Upper lobe of left lung (tissue), 6 donors: ENCODE data around the gene CDH12. TPM values are rescaled to one million over a fixed set of nuclear protein-coding genes. Genes with fewer than 3 reads are reported as not detected.
A peak's percentile ranks its signal among the peaks of the same experiment; 100 is the strongest.
"Not testable (repeated sequence)": the region's sequence is repeated elsewhere in the genome, so short reads cannot be mapped to it uniquely, and the experiment has no call there.

ENCODE experiments used
- ATAC-seq, 2 donors: fragments of 200-7000 bp; cut with Tn5 transposase; one replicate each; pipeline ENCODE4 v1.9.1; 2022; ENCODE audit warnings: mild to moderate bottlenecking in 2 of 2, moderate library complexity in 2 of 2; ENCODE audit not compliant: low FRiP score in 2 of 2
- DNase-seq, 2 donors: peaks; one replicate each; pipeline ENCODE4 v3.0.0-alpha.2; 2019 to 2020
- H3K27ac ChIP-seq, 4 donors: fragments of 200-600 bp; sonication (generic); one replicate each; pipeline ENCODE4 v1.5.1; 2016 to 2019
- H3K27me3 ChIP-seq, 4 donors: fragments of 200-600 bp; sonication (generic); one replicate each; pipeline ENCODE4 v1.5.1; 2017 to 2019
- H3K36me3 ChIP-seq, 4 donors: fragments of 200-600 bp; sonication (generic); one replicate each; pipeline ENCODE4 v1.5.1; 2016 to 2019
- H3K4me1 ChIP-seq, 4 donors: fragments of 200-600 bp; sonication (generic); one replicate each; pipeline ENCODE4 v1.5.1; 2018 to 2019
- H3K4me3 ChIP-seq, 4 donors: fragments of 200-600 bp; sonication (generic); one replicate each; pipeline ENCODE4 v1.5.1; 2017 to 2019; ENCODE audit warnings: mild to moderate bottlenecking in 2 of 4, moderate library complexity in 1 of 4
- H3K9me3 ChIP-seq, 4 donors: fragments of 200-600 bp; sonication (generic); one replicate each; pipeline ENCODE4 v1.5.1; 2018 to 2019
- CTCF ChIP-seq, 6 experiments: fragments of 450-650 bp in 4 of 6; fragments of 200-600 bp in 2 of 6; sonication (generic) in 2 of 6; IDR thresholded peaks; one replicate each; pipeline ENCODE4 v1.5.1; 2016 to 2019; ENCODE audit warnings: antibody characterized with exemption in 6 of 6
- EP300 ChIP-seq, 4 donors: sonication (generic); formaldehyde crosslinking; IDR thresholded peaks; one replicate each; pipeline ENCODE4 v1.5.1; 2017; ENCODE audit warnings: antibody characterized with exemption in 4 of 4, control low read depth in 2 of 4
- POLR2A ChIP-seq, 4 donors: fragments of 450-650 bp; IDR thresholded peaks; one replicate each; pipeline ENCODE4 v1.5.1; 2016 to 2017; ENCODE audit warnings: antibody characterized with exemption in 4 of 4, mild to moderate bottlenecking in 2 of 4
- POLR2AphosphoS5 ChIP-seq, 2 donors: sonication (generic); formaldehyde crosslinking; IDR thresholded peaks; one replicate each; pipeline ENCODE4 v1.5.1; 2017; ENCODE audit warnings: antibody characterized with exemption in 2 of 2
- WGBS, 2 donors: methylation state at CpG; one replicate each; pipeline ENCODE4 v1.1.5; 2017 to 2018; 5-methylcytosine and 5-hydroxymethylcytosine counted together
- total RNA-seq, 6 donors: library from RNA; depleted of rRNA in 4 of 6; stranded (reverse); fragments of >200 nt in 4 of 6; gene quantifications; one replicate each; pipeline versions ENCODE4 v1.1.0 to v1.2.1, GENCODE V29; 2016 to 2021
- donor health status: DM: no; HTN: no; CAD: no; lungs with moderate emphysema.
- donor health status: DM: no; HTN: yes; CAD: no; lungs with severe emphysema.

Gene CDH12
- total RNA-seq, 6 donors from 2014 or later: 0.10 to 0.49 TPM; not detected in 4

DNA sequence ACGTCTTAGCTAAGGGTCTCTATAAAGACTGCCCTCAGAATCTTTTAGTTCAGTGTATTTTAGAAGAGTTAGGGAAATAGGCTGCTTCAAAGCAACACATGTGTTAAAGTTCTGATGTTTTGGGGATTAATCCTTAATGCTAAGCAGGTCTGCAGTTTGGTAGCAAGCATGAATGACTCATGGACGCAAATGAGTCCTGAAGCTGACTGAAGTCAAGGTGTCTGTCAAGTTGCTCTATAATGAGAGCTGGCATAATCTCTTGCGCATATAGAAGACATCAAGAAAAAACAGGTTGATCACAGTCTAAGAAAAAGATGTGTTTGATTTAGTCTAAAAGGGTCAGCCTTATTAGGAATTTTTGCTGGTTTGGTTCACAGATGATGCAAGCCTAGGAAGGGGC, 630.1 kb downstream of the CDH12 start:
- WGBS, 2 donors: 82 to 83% methylated on average over 3 of the region's 3 CpGs
- no peak overlapping the region for H3K27ac ChIP-seq
- no peaks in the 10 kb centered on the region for H3K36me3 ChIP-seq
- H3K27me3 ChIP-seq: no peaks in the 10 kb centered on the region
- no peaks in the 10 kb centered on the region for H3K9me3 ChIP-seq
- TF ChIP-seq CTCF (IDR thresholded peaks at IDR 0.05) (no peak), EP300 (IDR thresholded peaks at IDR 0.05) (no peak), POLR2AphosphoS5 (IDR thresholded peaks at IDR 0.05) (no peak), POLR2A (IDR thresholded peaks at IDR 0.05) (no peak)
- ATAC-seq (no peak), DNase-seq (no peak)
- H3K4me3 ChIP-seq: no peak overlapping the region
- H3K4me1 ChIP-seq: no peaks in the 10 kb centered on the region

DNA sequence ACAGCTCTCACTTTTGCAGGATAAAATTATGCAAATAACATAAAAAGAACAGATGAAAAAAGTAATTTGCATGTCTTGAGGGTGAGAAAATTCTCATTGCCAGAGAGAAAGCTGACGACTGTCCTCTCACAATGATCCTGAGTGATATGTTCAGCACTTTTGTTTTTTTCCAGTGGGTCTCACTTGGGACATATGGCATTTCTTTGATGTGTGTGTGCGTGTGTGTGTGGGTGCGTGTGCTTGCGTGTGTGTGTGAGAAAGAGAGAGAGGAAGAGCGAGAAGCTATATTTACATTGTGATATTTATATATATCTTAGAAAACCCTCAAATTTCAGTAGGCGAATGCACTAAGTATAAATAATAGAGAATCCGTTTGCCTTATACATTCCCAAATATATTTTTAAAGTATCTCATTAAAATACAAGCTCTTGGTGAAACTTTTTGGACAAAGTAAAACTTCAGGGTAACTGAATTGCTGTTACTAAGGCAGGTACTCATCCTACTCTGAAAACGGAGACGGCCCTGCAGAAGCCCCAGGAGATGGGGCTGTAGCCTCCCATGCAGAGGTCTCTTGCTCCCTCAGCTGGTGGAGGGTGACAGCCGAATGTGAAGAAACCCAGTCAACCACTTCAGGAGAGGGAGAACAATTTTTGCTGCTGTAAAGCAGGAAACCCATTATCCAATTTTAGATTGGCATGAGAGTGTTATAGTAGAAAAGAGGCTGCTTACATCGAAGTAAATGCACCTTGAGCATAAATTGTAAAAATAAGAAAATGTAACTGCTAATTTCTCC, 639.2 kb downstream of the CDH12 start:
- DNase-seq, H3K27me3 ChIP-seq, H3K4me1 ChIP-seq, H3K27ac ChIP-seq, H3K9me3 ChIP-seq, H3K36me3 ChIP-seq, H3K4me3 ChIP-seq: not testable (repeated sequence)
- WGBS, 2 donors: 47 to 53% methylated on average over 8 to 9 of the region's 11 CpGs
- ATAC-seq: peak in 1 of 2 donors; percentile 55

GRCh38 chr5:22212254-22212991, 640.7 kb downstream of the CDH12 start:
- not testable (repeated sequence) for DNase-seq, H3K36me3 ChIP-seq, H3K27ac ChIP-seq, H3K4me1 ChIP-seq, H3K27me3 ChIP-seq, H3K4me3 ChIP-seq, H3K9me3 ChIP-seq
- ATAC-seq: peak in 1 of 2 donors; percentile 24
- WGBS, 2 donors: 11 to 30% methylated on average over 9 to 17 of the region's 22 CpGs

GRCh38 chr5:22208463-22208862, 644.7 kb downstream of the CDH12 start:
- not testable (repeated sequence) for H3K4me3 ChIP-seq

GRCh38 chr5:22188651-22189050, 664.5 kb downstream of the CDH12 start:
- not testable (repeated sequence) for H3K36me3 ChIP-seq, H3K27me3 ChIP-seq

More at GRCh38 chr5:22208463-22208862, 644.7 kb downstream of the CDH12 start:
- H3K9me3 ChIP-seq, H3K4me1 ChIP-seq, H3K27me3 ChIP-seq, H3K27ac ChIP-seq, ATAC-seq, DNase-seq, H3K36me3 ChIP-seq: not testable (repeated sequence)
- WGBS, 2 donors: 77 to 87% methylated on average over 2 of the region's 2 CpGs

DNA sequence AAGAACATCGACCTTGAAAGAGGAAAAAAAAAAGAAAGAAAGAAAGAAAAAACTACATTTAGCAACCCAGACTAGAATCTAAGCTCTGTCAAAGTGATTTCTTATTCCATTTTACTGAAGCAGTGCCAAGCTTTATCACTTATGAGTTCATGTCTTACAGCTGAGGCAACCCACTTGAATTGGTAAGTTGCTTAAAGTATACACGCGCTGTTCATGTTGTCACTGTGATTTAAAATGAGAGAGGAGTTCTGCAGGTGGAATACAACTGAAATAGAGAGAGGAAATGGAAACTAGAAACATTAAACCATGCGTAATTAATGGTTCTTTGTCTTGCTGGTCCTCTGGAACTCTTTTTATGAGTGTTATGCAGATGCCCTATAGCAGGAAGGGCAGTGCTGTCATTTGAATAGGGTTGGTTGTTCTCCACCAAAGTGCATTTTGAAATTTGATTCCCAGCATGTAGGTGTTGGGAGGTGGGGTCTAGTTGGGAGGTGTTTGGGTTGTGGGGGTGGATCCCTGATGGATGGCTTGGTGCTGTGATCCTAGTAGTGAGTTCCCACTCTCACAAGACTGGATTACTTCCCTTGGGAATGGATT, 665.4 kb downstream of the CDH12 start:
- H3K27ac ChIP-seq, H3K4me1 ChIP-seq, H3K9me3 ChIP-seq, H3K27me3 ChIP-seq, H3K36me3 ChIP-seq, H3K4me3 ChIP-seq, ATAC-seq, DNase-seq: not testable (repeated sequence)
- 51 to 60% methylated on average over 4 of the region's 4 CpGs for WGBS, 2 donors

More at GRCh38 chr5:22188651-22189050, 664.5 kb downstream of the CDH12 start:
- ATAC-seq, H3K9me3 ChIP-seq, DNase-seq, H3K4me3 ChIP-seq, H3K4me1 ChIP-seq, H3K27ac ChIP-seq: not testable (repeated sequence)
- WGBS, 2 donors: 84 to 86% methylated on average over 2 of the region's 2 CpGs

DNA sequence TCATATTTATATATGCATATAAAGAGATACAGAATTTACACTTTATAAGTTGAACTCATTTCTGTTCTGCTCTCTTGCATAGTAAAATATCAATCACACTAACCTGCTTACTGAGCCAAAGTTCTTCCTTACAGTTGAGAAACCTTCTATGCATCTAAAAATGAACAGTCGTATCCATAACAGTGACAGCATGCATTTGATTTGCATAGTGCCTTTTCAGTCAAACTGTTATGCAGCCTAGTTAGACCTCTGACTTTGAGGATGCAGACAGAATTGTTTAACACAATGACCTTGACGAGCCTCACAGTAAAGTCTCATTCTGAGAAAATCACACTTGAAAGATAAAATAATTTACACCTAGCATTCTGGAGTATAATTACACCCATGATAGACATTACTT, 683.9 kb downstream of the CDH12 start:
- DNase-seq: not testable (repeated sequence)
- 58% methylated on average over 2 of the region's 2 CpGs; no CpG with 5 or more reads in 1 of the 2 donors for WGBS, 2 donors

DNA sequence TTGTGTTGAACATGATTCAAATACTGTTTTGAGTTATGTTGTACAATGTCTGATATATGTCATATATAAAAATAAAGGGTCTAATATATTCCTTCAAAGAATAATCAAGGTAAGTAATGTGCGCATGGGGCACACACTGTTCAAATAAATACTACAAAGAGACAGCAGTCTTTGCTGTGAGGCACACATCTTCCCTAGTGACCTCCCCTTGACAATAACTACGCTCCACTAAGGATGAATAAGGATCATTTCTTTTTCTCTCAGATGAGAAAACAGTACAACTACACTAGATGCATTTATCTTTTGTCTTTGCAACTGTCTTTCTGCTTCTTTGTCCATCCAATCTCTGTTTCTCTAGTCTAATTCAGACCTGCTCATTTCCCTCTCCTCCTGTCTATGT, 684.4 kb downstream of the CDH12 start:
- H3K4me3 ChIP-seq, H3K27ac ChIP-seq, H3K27me3 ChIP-seq, H3K4me1 ChIP-seq, H3K9me3 ChIP-seq, H3K36me3 ChIP-seq, ATAC-seq, DNase-seq: not testable (repeated sequence)
- WGBS, 2 donors: no CpG with 5 or more reads among the region's 2 CpGs

More for the DNA sequence above, 683.9 kb downstream of the CDH12 start:
- not testable (repeated sequence) for H3K9me3 ChIP-seq, H3K4me3 ChIP-seq, H3K4me1 ChIP-seq, H3K27me3 ChIP-seq, ATAC-seq, H3K36me3 ChIP-seq, H3K27ac ChIP-seq

- WGBS, 2 donors: 52 to 59% methylated on average over 2 of the region's 2 CpGs
These were observed 687.2 kb downstream of the CDH12 start for GRCh38 chr5:22165931-22166330.

GRCh38 chr5:22164910-22165748, 688.0 kb downstream of the CDH12 start:
- 47 to 49% methylated on average over 3 to 5 of the region's 7 CpGs for WGBS, 2 donors
- DNase-seq, H3K9me3 ChIP-seq, H3K36me3 ChIP-seq, ATAC-seq, H3K4me1 ChIP-seq, H3K4me3 ChIP-seq, H3K27me3 ChIP-seq, H3K27ac ChIP-seq: not testable (repeated sequence)

More at GRCh38 chr5:22165931-22166330, 687.2 kb downstream of the CDH12 start:
- not testable (repeated sequence) for H3K27ac ChIP-seq, H3K9me3 ChIP-seq, ATAC-seq, H3K27me3 ChIP-seq, H3K4me1 ChIP-seq, H3K4me3 ChIP-seq, DNase-seq, H3K36me3 ChIP-seq
